ENCODE data around the gene TENT5C. TPM values are rescaled to one million over a fixed set of nuclear protein-coding genes. Genes with fewer than 3 reads are reported as not detected.

TENT5C gene
- total and polyA plus RNA-seq, 10 of the 15 experiments (the other 5 are each of a cell fraction or from before 2014, with no cell fraction given) = 0.19 to 2.4 (median 0.78) TPM

DNA sequence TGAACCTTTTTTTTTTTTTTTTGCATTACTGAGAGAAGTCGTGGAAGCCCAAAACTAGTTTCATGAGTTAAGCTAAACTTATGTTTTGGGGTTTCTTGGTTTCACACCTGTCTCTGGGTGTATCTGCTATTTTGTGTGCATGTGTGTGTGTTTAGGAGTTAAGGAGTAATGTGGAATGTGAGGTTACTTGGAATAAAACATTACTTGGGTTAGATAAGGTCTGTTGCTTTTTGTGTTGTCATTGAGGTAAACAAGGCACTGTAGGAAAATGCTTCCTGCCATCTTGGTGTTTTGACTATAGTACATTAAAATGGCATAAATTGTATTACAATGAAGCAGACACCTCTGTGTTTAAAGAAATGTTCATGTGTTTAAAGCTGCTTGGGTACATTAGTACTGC, 2.9 kb downstream of the TENT5C start:
- Histone ChIP-seq H3K4me2 (ENCODE audit: control insufficient read depth, insufficient read depth) (no peak overlapping the region), H3K79me2 (ENCODE audit: control insufficient read depth, insufficient read depth, low read length) (no peaks in the 10 kb centered on the region), H3K4me3 (no peak overlapping the region), H3K27ac (ENCODE audit: control insufficient read depth, insufficient read depth) (no peak overlapping the region), H3K9ac (ENCODE audit: control insufficient read depth, insufficient read depth, low read length) (no peak overlapping the region), H3K27me3 (replicated peaks in 1 of 2; ENCODE audit: control insufficient read depth in 2 of 2, insufficient read depth in 2 of 2, low read length in 1 of 2) (peaks cover 4 to 9% of the 10 kb centered on the region in 2 experiments; a peak in 2 of 4 replicates), H2AFZ (ENCODE audit: control insufficient read depth, low read depth, low read length) (no peak overlapping the region), H3K4me1 (ENCODE audit: control insufficient read depth, insufficient read depth, low read length) (peaks cover 11% of the 10 kb centered on the region), H4K20me1 (ENCODE audit: control insufficient read depth, insufficient read depth) (no peaks in the 10 kb centered on the region), H3K36me3 (ENCODE audit: control insufficient read depth in 2 of 2, insufficient read depth in 2 of 2, low read length in 1 of 2) (no peaks in the 10 kb centered on the region), H3K9me3 (replicated peaks; ENCODE audit: control insufficient read depth, insufficient read depth, low read length) (no peaks in the 10 kb centered on the region)
- in situ Hi-C loops (cut with MboI) (no loop called here), intact Hi-C loops (cut with micrococcal nuclease; ENCODE audit: unreplicated experiment) (no loop called here)
- 0% methylated on average over 1 of the region's 1 CpG for WGBS (ENCODE audit: insufficient coverage, insufficient replicate concordance, low lambda C conversion rate, missing lambda C conversion rate)
- ATAC-seq (no peak), DNase-seq (ENCODE audit: low read depth, low spot score) (no peak), FAIRE-seq (no peak)
- CTCF ChIA-PET = no interaction called here
- TF ChIP-seq ZNF217 (IDR thresholded peaks at IDR 0.05) (no peak), CEBPB (IDR thresholded peaks at IDR 0.05; ENCODE audit: borderline replicate concordance in 1 of 2, low read depth in 2 of 2, low read length in 2 of 2) (no peak), ETV6 (conservative IDR thresholded peaks at IDR 0.05 in 1 of 2, IDR thresholded peaks at IDR 0.05 in 1 of 2; ENCODE audit: borderline replicate concordance in 1 of 2, low read depth in 1 of 2) (no peak), PML (IDR thresholded peaks at IDR 0.05; ENCODE audit: low read length) (no peak), WRNIP1 (IDR thresholded peaks at IDR 0.05; ENCODE audit: borderline replicate concordance, low read depth, low read length) (no peak), MEF2B (IDR thresholded peaks at IDR 0.05; ENCODE audit: partially characterized antibody, poor library complexity, severe bottlenecking) (no peak), BACH1 (IDR thresholded peaks at IDR 0.05; ENCODE audit: borderline replicate concordance) (no peak), CREB1 (IDR thresholded peaks at IDR 0.05; ENCODE audit: low read depth) (no peak), NFIC (IDR thresholded peaks at IDR 0.05; ENCODE audit: low read depth, low read length) (no peak)
- TF ChIP-seq, protein P1, sequence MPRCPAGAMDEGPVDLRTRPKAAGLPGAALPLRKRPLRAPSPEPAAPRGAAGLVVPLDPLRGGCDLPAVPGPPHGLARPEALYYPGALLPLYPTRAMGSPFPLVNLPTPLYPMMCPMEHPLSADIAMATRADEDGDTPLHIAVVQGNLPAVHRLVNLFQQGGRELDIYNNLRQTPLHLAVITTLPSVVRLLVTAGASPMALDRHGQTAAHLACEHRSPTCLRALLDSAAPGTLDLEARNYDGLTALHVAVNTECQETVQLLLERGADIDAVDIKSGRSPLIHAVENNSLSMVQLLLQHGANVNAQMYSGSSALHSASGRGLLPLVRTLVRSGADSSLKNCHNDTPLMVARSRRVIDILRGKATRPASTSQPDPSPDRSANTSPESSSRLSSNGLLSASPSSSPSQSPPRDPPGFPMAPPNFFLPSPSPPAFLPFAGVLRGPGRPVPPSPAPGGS (IDR thresholded peaks at IDR 0.05; ENCODE audit: borderline replicate concordance, insufficient read depth, low read depth, low read length, poor library complexity, severe bottlenecking) = no peak
- TF ChIP-seq, protein P2, sequence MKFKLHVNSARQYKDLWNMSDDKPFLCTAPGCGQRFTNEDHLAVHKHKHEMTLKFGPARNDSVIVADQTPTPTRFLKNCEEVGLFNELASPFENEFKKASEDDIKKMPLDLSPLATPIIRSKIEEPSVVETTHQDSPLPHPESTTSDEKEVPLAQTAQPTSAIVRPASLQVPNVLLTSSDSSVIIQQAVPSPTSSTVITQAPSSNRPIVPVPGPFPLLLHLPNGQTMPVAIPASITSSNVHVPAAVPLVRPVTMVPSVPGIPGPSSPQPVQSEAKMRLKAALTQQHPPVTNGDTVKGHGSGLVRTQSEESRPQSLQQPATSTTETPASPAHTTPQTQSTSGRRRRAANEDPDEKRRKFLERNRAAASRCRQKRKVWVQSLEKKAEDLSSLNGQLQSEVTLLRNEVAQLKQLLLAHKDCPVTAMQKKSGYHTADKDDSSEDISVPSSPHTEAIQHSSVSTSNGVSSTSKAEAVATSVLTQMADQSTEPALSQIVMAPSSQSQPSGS (IDR thresholded peaks at IDR 0.05; ENCODE audit: low read length) = no peak
- TF ChIP-seq, protein P3, sequence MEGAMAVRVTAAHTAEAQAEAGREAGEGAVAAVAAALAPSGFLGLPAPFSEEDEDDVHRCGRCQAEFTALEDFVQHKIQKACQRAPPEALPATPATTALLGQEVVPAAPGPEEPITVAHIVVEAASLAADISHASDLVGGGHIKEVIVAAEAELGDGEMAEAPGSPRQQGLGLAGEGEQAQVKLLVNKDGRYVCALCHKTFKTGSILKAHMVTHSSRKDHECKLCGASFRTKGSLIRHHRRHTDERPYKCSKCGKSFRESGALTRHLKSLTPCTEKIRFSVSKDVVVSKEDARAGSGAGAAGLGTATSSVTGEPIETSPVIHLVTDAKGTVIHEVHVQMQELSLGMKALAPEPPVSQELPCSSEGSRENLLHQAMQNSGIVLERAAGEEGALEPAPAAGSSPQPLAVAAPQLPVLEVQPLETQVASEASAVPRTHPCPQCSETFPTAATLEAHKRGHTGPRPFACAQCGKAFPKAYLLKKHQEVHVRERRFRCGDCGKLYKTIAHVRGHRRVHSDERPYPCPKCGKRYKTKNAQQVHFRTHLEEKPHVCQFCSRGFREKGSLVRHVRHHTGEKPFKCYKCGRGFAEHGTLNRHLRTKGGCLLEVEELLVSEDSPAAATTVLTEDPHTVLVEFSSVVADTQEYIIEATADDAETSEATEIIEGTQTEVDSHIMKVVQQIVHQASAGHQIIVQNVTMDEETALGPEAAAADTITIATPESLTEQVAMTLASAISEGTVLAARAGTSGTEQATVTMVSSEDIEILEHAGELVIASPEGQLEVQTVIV (IDR thresholded peaks at IDR 0.05; ENCODE audit: borderline replicate concordance, partially characterized antibody) = no peak
- TF ChIP-seq, protein P4, sequence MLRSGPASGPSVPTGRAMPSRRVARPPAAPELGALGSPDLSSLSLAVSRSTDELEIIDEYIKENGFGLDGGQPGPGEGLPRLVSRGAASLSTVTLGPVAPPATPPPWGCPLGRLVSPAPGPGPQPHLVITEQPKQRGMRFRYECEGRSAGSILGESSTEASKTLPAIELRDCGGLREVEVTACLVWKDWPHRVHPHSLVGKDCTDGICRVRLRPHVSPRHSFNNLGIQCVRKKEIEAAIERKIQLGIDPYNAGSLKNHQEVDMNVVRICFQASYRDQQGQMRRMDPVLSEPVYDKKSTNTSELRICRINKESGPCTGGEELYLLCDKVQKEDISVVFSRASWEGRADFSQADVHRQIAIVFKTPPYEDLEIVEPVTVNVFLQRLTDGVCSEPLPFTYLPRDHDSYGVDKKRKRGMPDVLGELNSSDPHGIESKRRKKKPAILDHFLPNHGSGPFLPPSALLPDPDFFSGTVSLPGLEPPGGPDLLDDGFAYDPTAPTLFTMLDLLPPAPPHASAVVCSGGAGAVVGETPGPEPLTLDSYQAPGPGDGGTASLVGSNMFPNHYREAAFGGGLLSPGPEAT (IDR thresholded peaks at IDR 0.05; ENCODE audit: low read depth) = no peak
- TF ChIP-seq, protein P5, sequence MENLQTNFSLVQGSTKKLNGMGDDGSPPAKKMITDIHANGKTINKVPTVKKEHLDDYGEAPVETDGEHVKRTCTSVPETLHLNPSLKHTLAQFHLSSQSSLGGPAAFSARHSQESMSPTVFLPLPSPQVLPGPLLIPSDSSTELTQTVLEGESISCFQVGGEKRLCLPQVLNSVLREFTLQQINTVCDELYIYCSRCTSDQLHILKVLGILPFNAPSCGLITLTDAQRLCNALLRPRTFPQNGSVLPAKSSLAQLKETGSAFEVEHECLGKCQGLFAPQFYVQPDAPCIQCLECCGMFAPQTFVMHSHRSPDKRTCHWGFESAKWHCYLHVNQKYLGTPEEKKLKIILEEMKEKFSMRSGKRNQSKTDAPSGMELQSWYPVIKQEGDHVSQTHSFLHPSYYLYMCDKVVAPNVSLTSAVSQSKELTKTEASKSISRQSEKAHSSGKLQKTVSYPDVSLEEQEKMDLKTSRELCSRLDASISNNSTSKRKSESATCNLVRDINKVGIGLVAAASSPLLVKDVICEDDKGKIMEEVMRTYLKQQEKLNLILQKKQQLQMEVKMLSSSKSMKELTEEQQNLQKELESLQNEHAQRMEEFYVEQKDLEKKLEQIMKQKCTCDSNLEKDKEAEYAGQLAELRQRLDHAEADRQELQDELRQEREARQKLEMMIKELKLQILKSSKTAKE (IDR thresholded peaks at IDR 0.05; ENCODE audit: low read depth, poor library complexity, severe bottlenecking) = no peak
- RAD21 ChIA-PET (ENCODE audit: unreplicated experiment) = no interaction called here
- BruUV-seq (replicated peaks) = no TSS peak
- POLR2A ChIA-PET = no interaction called here
- SMC1A ChIA-PET (ENCODE audit: uncharacterized antibody, unreplicated experiment) = interaction anchor here (0.9 to 1.5 kb wide), 2 partner anchors 10 to 74 kb away, joined by 4 read pairs; no protein-coding TSS in a partner anchor

Data from GM12878 (cell line).